Activated naive CD4-positive, alpha-beta T cell treated with anti-CD3 and anti-CD28 coated beads, Interleukin-2, amount 10 ng/mL, durations not matched to agents 7 days and 5 days (primary cell): ENCODE data around the gene PRKCZ.

ENCODE experiments used
- CTCF ChIA-PET: fragments of 350-600 bp; sonication (Branson Sonifier 250); formaldehyde crosslinking; loops from one replicate; lab custom pipeline; 2021; ENCODE audit warnings: antibody characterized with exemption; lab: Charles Lee
- DNase-seq: peaks from one replicate; pipeline ENCODE4 v3.0.0-alpha.2; 2020
- H3K27ac Mint-ChIP-seq: one replicate; pipeline ENCODE4 v1.8.0; 2021; ENCODE audit warnings: mild to moderate bottlenecking, moderate library complexity, mixed read lengths
- H3K27me3 Mint-ChIP-seq: one replicate; pipeline ENCODE4 v1.8.0; 2021; ENCODE audit warnings: mild to moderate bottlenecking, mixed read lengths
- H3K36me3 Mint-ChIP-seq: one replicate; pipeline ENCODE4 v1.8.0; 2021; ENCODE audit warnings: mixed read lengths
- H3K4me1 Mint-ChIP-seq: one replicate; pipeline ENCODE4 v1.8.0; 2021; ENCODE audit warnings: mixed read lengths
- H3K4me3 Mint-ChIP-seq: one replicate; pipeline ENCODE4 v1.8.0; 2021; ENCODE audit warnings: mild to moderate bottlenecking, moderate library complexity, mixed read lengths
- H3K9me3 Mint-ChIP-seq: one replicate; pipeline ENCODE4 v1.8.0; 2021; ENCODE audit warnings: mixed read lengths

The PRKCZ gene

GRCh38 chr1:2019571-2020309 lies 30.5 kb upstream of the PRKCZ start:
- Mint-ChIP-seq H3K27me3 (peaks cover 91% of the 10 kb centered on the region), H3K27ac (no peak overlapping the region), H3K4me1 (peaks cover 5% of the 10 kb centered on the region), H3K4me3 (no peak overlapping the region), H3K36me3 (no peaks in the 10 kb centered on the region), H3K9me3 (no peaks in the 10 kb centered on the region)
- peak; percentile 39 for DNase-seq
- CTCF ChIA-PET = no interaction called here

- CTCF ChIA-PET = no interaction called here
- DNase-seq = no peak
- H3K27me3 Mint-ChIP-seq = peaks cover 86% of the 10 kb centered on the region
- peaks cover 5% of the 10 kb centered on the region for H3K4me1 Mint-ChIP-seq
- no peaks in the 10 kb centered on the region for H3K36me3 Mint-ChIP-seq
- H3K9me3 Mint-ChIP-seq = no peaks in the 10 kb centered on the region
- H3K4me3 Mint-ChIP-seq = no peak overlapping the region
- H3K27ac Mint-ChIP-seq = no peak overlapping the region
These were observed 29.9 kb upstream of the PRKCZ start for GRCh38 chr1:2020310-2020655.

GRCh38 chr1:2021550-2021949 lies 28.7 kb upstream of the PRKCZ start:
- H3K9me3 Mint-ChIP-seq = no peaks in the 10 kb centered on the region
- no peak overlapping the region for H3K4me3 Mint-ChIP-seq
- peaks cover 74% of the 10 kb centered on the region for H3K27me3 Mint-ChIP-seq
- H3K4me1 Mint-ChIP-seq = peaks cover 10% of the 10 kb centered on the region
- DNase-seq = no peak
- H3K36me3 Mint-ChIP-seq = no peaks in the 10 kb centered on the region
- H3K27ac Mint-ChIP-seq = no peak overlapping the region
- CTCF ChIA-PET = no interaction called here

GRCh38 chr1:2022063-2022770 lies 28.0 kb upstream of the PRKCZ start:
- H3K27me3 Mint-ChIP-seq = peaks cover 67% of the 10 kb centered on the region
- peaks cover 12% of the 10 kb centered on the region for H3K4me1 Mint-ChIP-seq
- no peak overlapping the region for H3K4me3 Mint-ChIP-seq
- H3K27ac Mint-ChIP-seq = no peak overlapping the region
- H3K36me3 Mint-ChIP-seq = no peaks in the 10 kb centered on the region
- H3K9me3 Mint-ChIP-seq = no peaks in the 10 kb centered on the region
- no peak for DNase-seq
- CTCF ChIA-PET = no interaction called here

- no peaks in the 10 kb centered on the region for H3K36me3 Mint-ChIP-seq
- CTCF ChIA-PET = no interaction called here
- peaks cover 57% of the 10 kb centered on the region for H3K27me3 Mint-ChIP-seq
- no peak for DNase-seq
- no peaks in the 10 kb centered on the region for H3K9me3 Mint-ChIP-seq
- H3K27ac Mint-ChIP-seq = no peak overlapping the region
- H3K4me1 Mint-ChIP-seq = peaks cover 10% of the 10 kb centered on the region
- no peak overlapping the region for H3K4me3 Mint-ChIP-seq
These were observed 27.0 kb upstream of the PRKCZ start for GRCh38 chr1:2023187-2023586.

GRCh38 chr1:2024451-2024850 lies 25.8 kb upstream of the PRKCZ start:
- Mint-ChIP-seq H3K36me3 (no peaks in the 10 kb centered on the region), H3K27me3 (peaks cover 48% of the 10 kb centered on the region), H3K4me3 (no peak overlapping the region), H3K9me3 (no peaks in the 10 kb centered on the region), H3K27ac (no peak overlapping the region), H3K4me1 (peaks cover 7% of the 10 kb centered on the region)
- DNase-seq = no peak
- CTCF ChIA-PET = interaction anchor here (1.4 kb wide), 1 partner anchor 118 kb away, joined by 3 read pairs; no protein-coding TSS in a partner anchor

GRCh38 chr1:2024887-2025286 lies 25.3 kb upstream of the PRKCZ start:
- no peak for DNase-seq
- Mint-ChIP-seq H3K4me1 (peaks cover 7% of the 10 kb centered on the region), H3K27me3 (peaks cover 44% of the 10 kb centered on the region), H3K9me3 (no peaks in the 10 kb centered on the region), H3K27ac (no peak overlapping the region), H3K36me3 (no peaks in the 10 kb centered on the region), H3K4me3 (no peak overlapping the region)
- CTCF ChIA-PET = interaction anchor here (1.4 kb wide), 1 partner anchor 118 kb away, joined by 3 read pairs; no protein-coding TSS in a partner anchor

GRCh38 chr1:2025491-2025981 lies 24.7 kb upstream of the PRKCZ start:
- Mint-ChIP-seq H3K4me3 (no peak overlapping the region), H3K36me3 (no peaks in the 10 kb centered on the region), H3K27me3 (peaks cover 37% of the 10 kb centered on the region), H3K27ac (no peak overlapping the region), H3K4me1 (peaks cover 7% of the 10 kb centered on the region), H3K9me3 (no peaks in the 10 kb centered on the region)
- CTCF ChIA-PET = no interaction called here
- peak; percentile 53 for DNase-seq

GRCh38 chr1:2027961-2028583 lies 22.1 kb upstream of the PRKCZ start:
- H3K4me3 Mint-ChIP-seq = no peak overlapping the region
- H3K36me3 Mint-ChIP-seq = no peaks in the 10 kb centered on the region
- CTCF ChIA-PET = interaction anchor here (2.0 kb wide), 1 partner anchor 17 kb away, joined by 10 read pairs; no protein-coding TSS in a partner anchor

GRCh38 chr1:2028870-2029560 lies 21.2 kb upstream of the PRKCZ start:
- no peak overlapping the region for H3K27ac Mint-ChIP-seq

More at GRCh38 chr1:2027961-2028583, 22.1 kb upstream of the PRKCZ start:
- Mint-ChIP-seq H3K9me3 (no peaks in the 10 kb centered on the region), H3K27me3 (peaks cover 12% of the 10 kb centered on the region), H3K27ac (no peak overlapping the region), H3K4me1 (peaks cover 7% of the 10 kb centered on the region)
- DNase-seq = no peak

GRCh38 chr1:2029561-2029960 lies 20.6 kb upstream of the PRKCZ start:
- no peak for DNase-seq
- peaks cover 7% of the 10 kb centered on the region for H3K4me1 Mint-ChIP-seq
- no peaks in the 10 kb centered on the region for H3K36me3 Mint-ChIP-seq
- CTCF ChIA-PET = interaction anchor here (2.0 kb wide), 1 partner anchor 16 kb away, joined by 10 read pairs; no protein-coding TSS in a partner anchor
- H3K9me3 Mint-ChIP-seq = no peaks in the 10 kb centered on the region
- H3K27me3 Mint-ChIP-seq = peaks cover 4% of the 10 kb centered on the region
- no peak overlapping the region for H3K27ac Mint-ChIP-seq
- no peak overlapping the region for H3K4me3 Mint-ChIP-seq

More at GRCh38 chr1:2028870-2029560, 21.2 kb upstream of the PRKCZ start:
- Mint-ChIP-seq H3K27me3 (peaks cover 8% of the 10 kb centered on the region), H3K36me3 (no peaks in the 10 kb centered on the region), H3K4me3 (no peak overlapping the region), H3K9me3 (no peaks in the 10 kb centered on the region), H3K4me1 (peaks cover 7% of the 10 kb centered on the region)
- CTCF ChIA-PET = interaction anchor here (2.0 kb wide), 1 partner anchor 16 kb away, joined by 10 read pairs; no protein-coding TSS in a partner anchor
- DNase-seq = no peak

- H3K4me3 Mint-ChIP-seq = no peak overlapping the region
- no peaks in the 10 kb centered on the region for H3K36me3 Mint-ChIP-seq
- no peak overlapping the region for H3K27ac Mint-ChIP-seq
- peaks cover 7% of the 10 kb centered on the region for H3K4me1 Mint-ChIP-seq
- peaks cover 4% of the 10 kb centered on the region for H3K27me3 Mint-ChIP-seq
- no peaks in the 10 kb centered on the region for H3K9me3 Mint-ChIP-seq
- no peak for DNase-seq
- CTCF ChIA-PET = interaction anchor here (0.9 to 2.0 kb wide), 2 partner anchors 14 to 15 kb away, joined by 3 to 10 read pairs; no protein-coding TSS in a partner anchor
These were observed 19.9 kb upstream of the PRKCZ start for GRCh38 chr1:2030076-2030871.
